ENCODE measurements around the gene UAP1.

- TF ChIP-seq CTCF (conservative IDR thresholded peaks at IDR 0.05; ENCODE audit: low read length) (no peak), EZH2phosphoT487 (IDR thresholded peaks at IDR 0.05; ENCODE audit: borderline replicate concordance, low read depth, low read length) (no peak)
Observed at GRCh38 chr1:162554258-162554657, 7.3 kb upstream of the UAP1 start.

Data from OCI-LY7 (cell line).